Measurements from ENCODE around the gene DOCK6.
"Not testable (repeated sequence)": the region's sequence is repeated elsewhere in the genome, so short reads cannot be mapped to it uniquely, and the experiment has no call there.

DNA sequence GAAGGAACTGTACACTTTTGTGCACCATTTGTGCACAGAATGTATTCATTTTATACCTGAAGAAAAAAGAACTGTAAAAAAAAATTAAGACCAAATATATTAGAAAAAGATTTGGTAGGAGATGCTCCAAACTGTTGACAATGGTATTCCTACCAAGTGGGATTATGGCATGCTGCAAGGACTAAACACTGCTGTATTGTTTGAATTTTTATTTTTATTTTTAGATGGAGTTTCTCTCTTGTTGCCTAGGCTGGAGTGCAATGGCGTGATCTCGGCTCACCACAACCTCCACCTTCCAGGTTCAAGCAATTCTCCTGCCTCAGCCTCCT is 101.9 kb downstream of the DOCK6 start:
- TF ChIP-seq GLI4, ZBTB48 (tag by site-specific recombination; IDR thresholded peaks at IDR 0.05): not testable (repeated sequence)
